G401 (cell line): ENCODE results near the gene IFT52. TPM values are rescaled to one million over a fixed set of nuclear protein-coding genes. Genes with fewer than 3 reads are reported as not detected.
"Not testable (repeated sequence)": the region's sequence is repeated elsewhere in the genome, so short reads cannot be mapped to it uniquely, and the experiment has no call there.

Experiments used
- DNase-seq: peaks from one replicate; pipeline ENCODE4 v3.0.0-alpha.2; 2015; ENCODE audit warnings: low spot score
- in situ Hi-C: cut with HindIII; loops from 2 replicates; pipeline ENCODE4 v1.10.0; 2016; ENCODE audit warnings: low sequenced_read_pairs, mixed read lengths
- total RNA-seq: library from RNA; depleted of rRNA; stranded (reverse); fragments of >200 nt; shearing (Covaris generic); gene quantifications from 2 replicates; pipeline ENCODE4 v1.2.3, GENCODE V29; 2014

IFT52 gene
- total RNA-seq, 1 experiment from 2014 or later: 72.5 TPM

DNA sequence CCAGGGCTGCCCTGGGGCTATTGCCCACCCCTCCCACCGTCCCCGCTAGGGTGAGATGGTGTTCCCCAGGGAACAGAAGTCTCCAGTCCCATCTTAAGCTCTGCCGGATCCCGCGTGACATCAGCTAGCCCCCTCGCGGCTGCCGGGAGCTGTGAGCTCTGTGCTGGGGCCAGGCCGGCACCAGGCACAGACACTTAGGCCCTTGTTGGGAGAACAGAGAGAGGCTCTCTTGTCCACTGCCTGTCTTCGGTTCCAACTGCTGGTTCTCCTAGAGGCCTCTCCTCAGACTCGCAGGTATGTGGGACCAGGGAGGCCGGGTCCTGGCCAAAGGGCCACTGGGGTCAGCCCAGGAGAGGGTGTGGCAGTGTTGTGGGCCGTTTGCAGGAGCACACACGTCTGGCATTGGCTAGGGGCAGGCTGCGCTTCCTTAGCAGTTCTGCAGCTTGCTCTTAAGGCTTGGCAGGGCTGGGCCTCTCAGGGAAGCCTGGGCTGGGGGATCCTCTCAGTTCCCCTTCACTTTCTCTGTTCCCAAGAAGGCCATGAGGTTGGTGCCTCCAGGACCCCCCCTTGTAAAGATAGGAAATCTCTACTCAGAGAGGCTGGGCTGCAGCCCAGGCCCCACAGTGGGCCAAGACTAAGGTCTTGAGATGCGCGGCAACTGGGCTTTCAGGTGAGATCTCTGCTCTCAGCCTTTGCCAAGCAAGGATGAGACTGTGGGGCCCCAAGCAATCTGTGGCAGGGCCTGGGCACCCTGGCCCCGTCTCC lies 25.6 kb upstream of the IFT52 start:
- DNase-seq: peak; percentile 2
- in situ Hi-C loops: no loop called here

DNA sequence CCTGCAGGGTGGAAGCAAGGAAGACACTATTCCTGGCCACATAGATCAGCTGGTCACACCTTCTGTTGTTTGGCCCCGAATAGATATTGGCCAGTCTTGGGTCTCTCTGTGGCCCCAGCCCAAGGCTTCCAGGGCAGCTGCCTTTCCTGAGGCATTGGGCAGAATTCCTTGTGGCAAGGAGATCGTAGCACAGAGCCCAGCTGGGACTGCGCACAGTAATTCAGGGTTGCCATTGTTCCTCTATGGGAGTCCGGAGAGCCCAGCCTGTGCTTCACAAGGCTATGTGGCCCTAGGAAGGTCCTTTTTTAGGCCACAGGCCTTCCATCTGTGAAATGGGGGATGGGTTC lies 25.0 kb upstream of the IFT52 start:
- in situ Hi-C loops: no loop called here

DNA sequence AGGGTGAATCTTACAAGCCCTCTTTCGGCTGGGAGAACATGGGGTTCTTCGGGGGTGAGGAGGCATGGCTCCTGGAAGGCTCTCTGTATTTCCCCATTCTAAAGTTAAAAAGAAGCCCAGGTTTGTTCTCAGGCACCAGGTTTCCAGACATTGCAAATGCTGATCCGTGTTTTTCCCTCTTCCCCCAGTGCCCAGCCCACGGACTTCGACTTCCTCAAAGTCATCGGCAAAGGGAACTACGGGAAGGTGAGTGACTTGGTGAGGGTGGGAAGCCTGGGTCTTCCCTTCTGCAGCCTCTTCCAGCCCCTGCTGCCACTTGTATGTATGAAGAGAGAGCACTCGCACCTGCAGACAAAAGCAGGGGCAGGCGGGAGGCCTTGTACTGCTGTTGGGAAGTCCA lies 23.3 kb upstream of the IFT52 start:
- in situ Hi-C loops: no loop called here
- no peak for DNase-seq

More for the DNA sequence above, 25.0 kb upstream of the IFT52 start:
- DNase-seq: peak; percentile 71

DNA sequence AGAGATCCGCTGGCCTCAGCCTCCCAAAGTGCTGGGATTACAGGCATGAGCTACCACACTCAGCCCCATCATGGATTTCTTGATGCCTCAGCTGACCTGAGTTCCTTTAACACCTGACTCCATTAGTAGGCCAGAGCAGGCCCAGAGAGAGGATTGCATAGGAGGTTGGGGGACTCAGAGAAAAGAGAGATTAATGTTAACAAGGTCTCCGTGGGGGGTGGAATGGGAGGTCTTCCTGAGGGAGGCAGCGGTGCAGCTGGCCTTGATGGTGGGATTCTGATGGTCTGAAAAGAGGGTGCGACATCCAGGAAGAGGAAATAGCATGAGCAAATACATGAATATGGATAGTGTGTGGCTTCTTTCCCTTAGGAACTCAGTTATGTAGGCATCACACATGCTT lies 22.0 kb upstream of the IFT52 start:
- in situ Hi-C loops: no loop called here
- DNase-seq: no peak

DNA sequence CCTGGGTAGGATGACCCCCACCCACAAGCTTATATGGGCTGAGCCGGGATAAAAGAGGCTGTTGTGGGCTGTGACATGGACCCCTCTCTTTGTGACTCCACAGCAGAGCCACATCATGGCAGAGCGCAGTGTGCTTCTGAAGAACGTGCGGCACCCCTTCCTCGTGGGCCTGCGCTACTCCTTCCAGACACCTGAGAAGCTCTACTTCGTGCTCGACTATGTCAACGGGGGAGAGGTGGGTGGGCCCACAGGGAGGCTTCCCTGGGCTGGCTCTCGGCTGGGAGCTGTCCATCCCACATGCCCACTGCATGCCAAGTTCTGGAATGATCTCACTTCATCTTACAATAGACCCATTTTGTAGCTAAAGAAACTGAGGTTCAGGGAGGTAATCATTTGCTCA lies 21.5 kb upstream of the IFT52 start:
- no peak for DNase-seq
- in situ Hi-C loops: no loop called here

DNA sequence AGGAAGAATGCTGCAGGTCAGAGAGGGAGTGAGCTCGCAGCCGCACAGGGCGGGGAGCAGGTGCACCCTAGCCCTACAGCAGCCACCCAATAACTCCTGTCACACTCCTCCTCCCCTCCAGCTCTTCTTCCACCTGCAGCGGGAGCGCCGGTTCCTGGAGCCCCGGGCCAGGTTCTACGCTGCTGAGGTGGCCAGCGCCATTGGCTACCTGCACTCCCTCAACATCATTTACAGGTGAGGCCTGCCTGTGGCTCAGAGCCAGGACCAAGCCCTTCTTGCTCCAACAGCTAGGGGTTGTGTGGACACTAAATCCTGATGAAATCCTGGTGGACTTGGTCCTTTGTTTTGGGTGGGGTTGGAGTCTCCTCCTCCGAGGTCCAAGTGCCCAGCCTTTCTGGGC lies 20.2 kb upstream of the IFT52 start:
- no peak for DNase-seq
- in situ Hi-C loops: no loop called here

DNA sequence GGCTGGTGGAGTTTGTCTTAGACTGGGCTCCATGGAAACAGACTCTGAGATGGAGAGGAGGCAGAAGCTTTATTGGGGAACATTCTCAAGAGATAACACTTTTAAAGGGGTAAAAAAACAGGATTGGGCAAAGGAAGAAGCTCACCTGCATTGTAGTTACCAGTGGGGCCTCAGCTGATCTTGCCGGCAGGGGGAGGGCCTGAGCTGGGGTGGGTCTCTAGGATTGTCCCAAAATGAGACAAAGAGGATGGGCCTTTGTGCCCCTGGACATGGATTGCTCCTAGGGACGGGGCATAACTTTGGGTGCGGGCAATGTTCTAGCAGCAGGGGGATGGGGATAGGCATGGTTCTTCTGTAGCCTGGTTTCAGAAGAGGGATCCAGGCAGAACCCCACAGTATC lies 19.4 kb upstream of the IFT52 start:
- DNase-seq: no peak
- in situ Hi-C loops: no loop called here

DNA sequence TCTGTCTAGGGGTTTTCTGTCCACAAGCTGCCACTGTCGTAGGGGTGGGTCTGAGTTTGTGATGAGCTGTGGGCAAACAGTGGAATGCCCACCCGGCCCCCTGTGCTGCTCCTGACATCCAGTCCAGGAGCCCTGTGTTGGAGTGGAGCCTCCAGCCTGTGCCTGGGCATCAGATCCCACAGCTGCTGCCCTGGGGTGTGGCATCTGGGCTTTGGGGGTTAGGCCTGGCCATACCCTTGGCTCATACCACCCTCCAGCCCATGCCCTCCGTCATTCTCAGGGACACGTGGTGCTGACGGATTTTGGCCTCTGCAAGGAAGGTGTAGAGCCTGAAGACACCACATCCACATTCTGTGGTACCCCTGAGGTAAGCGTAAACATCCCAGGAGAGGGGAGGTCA lies 19.0 kb upstream of the IFT52 start:
- in situ Hi-C loops: no loop called here
- no peak for DNase-seq

DNA sequence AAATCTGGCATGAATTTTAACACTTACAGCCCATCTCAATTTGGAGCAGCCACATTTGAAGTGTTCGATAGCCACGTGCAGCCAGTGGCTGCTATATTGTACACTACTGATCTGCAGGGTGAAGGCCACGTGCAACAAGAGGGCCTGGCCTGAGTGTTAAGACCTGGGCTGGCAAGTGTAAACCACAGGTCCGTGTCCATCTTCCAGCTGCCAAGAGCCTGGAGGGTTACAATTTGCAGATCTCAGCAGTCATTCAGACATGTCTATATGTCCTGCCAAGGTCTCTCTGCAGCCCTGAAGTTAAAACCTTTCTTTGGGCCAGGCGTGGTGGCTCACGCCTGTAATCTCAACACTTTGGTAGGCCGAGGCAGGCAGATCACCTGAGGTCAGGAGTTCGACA lies 17.8 kb upstream of the IFT52 start:
- no peak for DNase-seq
- in situ Hi-C loops: no loop called here

DNA sequence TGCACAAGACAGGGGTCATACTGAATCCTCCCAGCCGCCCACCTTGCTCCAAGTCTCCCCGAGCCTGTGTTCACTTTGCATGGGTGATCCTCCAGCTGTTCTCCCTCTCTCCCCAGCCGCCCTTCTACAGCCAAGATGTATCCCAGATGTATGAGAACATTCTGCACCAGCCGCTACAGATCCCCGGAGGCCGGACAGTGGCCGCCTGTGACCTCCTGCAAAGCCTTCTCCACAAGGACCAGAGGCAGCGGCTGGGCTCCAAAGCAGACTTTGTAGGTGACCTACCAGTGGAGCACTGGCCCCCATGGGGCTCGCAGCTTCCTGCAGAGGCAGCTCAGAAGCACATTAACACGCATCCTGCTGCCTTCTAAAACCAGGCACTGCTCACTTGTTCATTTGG lies 14.6 kb upstream of the IFT52 start:
- DNase-seq: no peak
- in situ Hi-C loops: no loop called here

DNA sequence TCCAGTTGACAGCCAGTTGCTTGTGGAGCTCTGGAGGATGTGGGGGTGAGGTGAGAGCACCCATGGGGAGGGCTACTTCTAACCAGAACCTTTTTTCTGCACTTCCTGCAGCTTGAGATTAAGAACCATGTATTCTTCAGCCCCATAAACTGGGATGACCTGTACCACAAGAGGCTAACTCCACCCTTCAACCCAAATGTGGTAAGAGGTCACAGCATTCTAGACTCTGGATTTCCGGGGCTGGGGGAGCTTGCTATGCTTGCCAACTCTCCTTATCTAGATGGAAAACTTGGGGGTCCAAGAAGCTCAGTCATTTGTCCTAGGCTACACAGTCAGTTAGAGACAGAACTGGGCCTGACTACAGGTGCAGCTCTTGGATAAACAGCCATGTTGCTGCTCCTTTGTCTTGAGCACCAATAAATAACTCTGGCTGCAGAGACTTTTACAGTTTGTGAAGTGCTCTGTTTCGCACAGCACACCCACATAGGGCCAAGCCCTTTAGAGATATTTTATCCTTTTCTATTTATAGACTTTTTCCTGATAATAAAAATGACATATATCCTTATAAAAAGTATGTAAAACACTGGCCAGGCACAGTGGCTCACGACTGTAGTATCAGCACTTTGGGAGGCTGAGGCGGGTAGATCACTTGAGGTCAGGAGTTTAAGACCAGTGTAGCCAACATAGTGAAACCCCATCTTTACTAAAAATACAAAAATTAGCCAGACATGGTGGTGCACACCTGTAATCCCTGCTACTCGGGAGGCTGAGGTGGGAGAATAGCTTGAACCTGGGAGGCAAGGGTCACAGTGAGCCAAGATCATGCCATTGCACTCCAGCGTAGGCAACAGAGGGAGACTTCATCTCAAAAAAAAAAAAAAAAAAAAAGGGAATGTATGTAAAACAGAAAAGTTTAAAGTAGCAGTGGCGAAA lies 10.6 kb upstream of the IFT52 start:
- DNase-seq: no peak
- in situ Hi-C loops: no loop called here

DNA sequence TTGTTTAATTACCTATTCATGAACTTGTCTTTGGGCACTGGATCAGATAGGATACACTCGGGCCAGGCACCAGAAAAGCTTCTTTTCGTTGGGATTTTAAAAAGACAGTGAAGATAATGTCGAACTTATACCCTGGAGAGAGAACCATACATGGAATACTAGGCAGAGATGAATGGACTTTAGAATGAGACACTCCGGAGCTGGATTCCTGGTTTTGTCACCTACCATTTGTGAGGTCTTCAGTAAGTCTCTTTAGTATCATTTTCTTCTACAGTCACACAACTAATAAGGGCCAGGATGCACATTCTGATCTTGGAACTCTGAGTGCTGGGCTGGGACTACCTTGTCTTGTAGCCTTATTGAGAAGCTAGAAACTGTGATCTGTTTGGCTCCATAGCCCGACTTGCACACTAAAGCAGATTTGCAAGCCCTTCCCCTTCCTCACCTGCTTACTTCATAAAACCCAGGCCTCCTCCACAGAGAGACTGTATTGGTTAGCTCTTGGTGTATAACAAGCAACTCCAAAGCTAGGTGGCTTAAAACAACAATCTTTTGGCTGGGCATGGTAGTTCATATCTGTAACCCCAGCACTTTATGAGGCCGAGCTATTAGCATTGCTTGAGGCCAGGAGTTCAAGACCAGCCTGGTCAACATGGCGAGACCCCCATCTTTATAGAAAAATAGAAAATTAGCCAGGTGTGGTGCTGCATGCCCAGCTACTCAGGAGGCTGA lies 7.4 kb upstream of the IFT52 start:
- in situ Hi-C loops: no loop called here
- DNase-seq: no peak

DNA sequence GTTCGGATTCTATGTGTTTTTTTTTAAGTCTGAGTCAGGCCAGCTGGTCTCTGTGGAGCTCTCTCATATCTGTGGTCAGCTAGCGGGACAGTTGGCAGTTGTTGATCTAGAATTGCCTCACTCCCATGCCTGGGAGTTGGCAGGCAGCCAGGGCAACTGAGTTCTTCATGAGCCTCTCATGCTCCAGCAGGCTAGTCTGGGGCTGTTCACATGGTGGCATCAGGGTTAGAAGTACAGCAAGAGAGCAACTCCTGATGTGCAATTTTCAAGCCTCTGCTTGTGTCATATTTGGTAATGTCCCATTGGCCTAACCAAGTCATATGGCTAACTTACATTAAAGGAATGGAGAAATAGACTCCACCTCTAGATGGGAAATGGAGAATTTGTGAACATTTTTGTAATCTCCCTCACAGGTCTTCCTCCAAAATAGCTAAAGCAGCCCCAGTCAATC lies 6.7 kb upstream of the IFT52 start:
- DNase-seq: no peak
- in situ Hi-C loops: no loop called here

DNA sequence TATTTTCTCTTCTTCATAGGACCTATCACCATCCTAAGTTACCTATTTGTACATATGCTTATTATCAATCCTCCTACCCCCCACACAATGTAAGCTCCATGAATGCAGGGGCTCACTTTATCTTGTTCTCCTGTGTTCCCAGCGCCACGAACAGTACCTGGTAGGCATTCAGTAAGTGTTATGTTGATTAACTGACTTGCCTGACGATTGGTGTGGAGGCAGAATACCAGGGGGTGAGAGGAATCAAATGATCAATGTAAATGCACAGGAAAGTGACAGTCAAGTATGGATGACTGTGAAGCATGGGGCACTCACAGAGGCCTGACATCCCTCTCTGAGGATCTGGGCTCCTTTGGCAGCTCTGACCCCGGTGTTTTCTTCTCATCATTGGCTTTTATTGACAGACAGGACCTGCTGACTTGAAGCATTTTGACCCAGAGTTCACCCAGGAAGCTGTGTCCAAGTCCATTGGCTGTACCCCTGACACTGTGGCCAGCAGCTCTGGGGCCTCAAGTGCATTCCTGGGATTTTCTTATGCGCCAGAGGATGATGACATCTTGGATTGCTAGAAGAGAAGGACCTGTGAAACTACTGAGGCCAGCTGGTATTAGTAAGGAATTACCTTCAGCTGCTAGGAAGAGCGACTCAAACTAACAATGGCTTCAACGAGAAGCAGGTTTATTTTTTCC lies 6.1 kb upstream of the IFT52 start:
- DNase-seq: no peak
- in situ Hi-C loops: no loop called here

DNA sequence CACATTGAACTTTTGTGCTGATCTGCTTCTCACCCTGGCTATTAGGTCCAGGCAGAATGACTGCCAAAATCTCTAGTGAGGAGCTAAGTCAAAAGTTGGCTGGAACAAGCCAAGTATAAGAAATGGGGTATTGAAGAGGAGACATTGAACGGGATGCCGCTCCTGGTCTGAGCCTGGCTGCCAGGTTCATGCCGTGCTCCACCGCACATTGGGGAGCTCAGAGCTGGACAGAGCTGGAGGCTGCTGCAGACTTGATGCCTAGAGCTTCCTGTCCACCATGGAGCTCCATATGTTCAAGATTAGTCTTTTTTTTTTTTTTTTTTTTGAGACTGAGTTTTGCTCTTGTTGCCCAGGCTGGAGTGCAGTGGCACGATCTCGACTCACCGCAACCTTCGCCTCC lies 4.1 kb upstream of the IFT52 start:
- in situ Hi-C loops: no loop called here
- DNase-seq: peak; percentile 29

DNA sequence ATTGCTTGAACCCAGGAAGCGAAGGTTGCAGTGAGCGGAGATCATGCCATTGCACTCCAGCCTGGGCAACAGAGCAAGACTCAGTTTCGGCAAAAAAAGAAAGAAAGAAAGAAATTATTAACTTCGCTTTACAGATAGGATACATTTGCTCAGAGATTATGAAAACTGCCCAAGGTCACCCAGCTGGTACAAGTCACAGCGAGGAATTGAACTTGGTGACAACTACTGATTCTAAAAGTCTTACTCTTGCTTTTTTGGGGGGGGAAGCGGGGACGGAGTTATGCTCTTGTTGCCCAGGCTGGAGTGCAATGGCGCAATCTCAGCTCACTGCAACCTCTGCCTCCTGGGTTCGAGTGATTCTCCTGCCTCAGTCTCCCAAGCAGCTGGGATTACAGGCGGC lies 2.2 kb upstream of the IFT52 start:
- DNase-seq, in situ Hi-C loops: not testable (repeated sequence)

DNA sequence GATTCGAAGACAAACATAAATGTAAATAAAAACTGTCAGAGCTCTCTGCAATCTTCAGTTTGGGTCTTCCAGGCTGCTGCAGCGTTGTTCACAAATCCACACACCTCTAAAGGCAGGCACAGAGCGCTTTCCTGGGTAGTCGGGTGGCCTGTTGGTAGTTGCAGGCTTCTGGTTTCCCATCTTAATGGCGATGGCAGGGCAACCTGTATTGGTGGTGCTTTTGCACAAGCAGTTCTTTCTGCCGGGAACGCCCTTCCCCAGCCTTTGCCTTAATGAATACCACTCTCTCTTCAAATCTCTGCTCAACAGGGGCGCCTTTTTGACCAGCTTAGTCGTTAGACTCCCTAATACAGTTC lies 723 bp upstream of the IFT52 start:
- peak; percentile 47 for DNase-seq
- in situ Hi-C loops: no loop called here

DNA sequence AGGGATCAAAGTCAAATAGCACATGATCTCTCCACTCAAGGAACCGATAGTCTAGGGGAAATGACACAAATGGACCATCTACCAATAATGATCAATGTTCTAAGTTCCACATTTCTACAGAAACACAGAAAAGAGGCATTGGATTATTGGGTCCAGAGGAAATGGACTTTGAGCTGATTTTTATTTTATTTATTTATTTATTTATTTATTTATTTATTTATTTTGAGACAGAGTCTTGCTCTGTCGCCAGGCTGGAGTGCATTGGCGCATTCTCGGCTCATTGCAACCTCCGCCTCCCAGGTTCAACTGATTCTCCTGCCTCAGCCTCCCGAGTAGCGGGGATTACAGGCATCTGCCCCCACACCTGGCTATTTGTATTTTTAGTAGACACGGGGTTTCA lies 11.2 kb downstream of the IFT52 start:
- DNase-seq, in situ Hi-C loops: not testable (repeated sequence)

DNA sequence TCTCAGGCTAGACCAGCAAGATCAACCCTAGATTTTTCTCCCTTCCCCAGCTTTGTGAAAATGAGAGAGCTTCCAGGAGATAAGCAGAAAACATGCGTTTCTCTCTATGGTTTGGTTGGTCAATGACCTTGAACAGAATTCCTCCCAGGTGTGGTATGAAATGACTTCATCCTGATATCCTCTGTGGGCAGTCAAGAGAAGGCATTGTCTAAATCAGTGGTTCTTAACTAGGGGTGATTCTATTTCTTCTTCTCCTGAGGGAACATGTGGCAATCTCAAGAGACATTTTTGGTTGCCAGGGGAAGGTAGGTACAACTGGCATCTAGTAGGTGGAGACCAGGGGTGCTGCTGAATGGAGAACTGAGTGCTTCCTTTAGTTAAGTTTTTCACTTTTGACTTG lies 12.4 kb downstream of the IFT52 start:
- DNase-seq: no peak
- in situ Hi-C loops: no loop called here
